Muscle of leg (tissue), 11 donors: ENCODE results near the gene GLI2. TPM values are rescaled to one million over a fixed set of nuclear protein-coding genes. Genes with fewer than 3 reads are reported as not detected.
A peak's percentile ranks its signal among the peaks of the same experiment; 100 is the strongest.

ENCODE experiments used
- DNase-seq: peaks from one replicate; pipeline ENCODE4 v3.0.0; 2013
- H3K27ac ChIP-seq: one replicate; pipeline ENCODE4 v1.5.1; 2013; ENCODE audit warnings: mild to moderate bottlenecking, low read length, control low read depth
- H3K27me3 ChIP-seq: one replicate; pipeline ENCODE4 v1.6.1; 2013; ENCODE audit warnings: low read length; ENCODE audit not compliant: control insufficient read depth, insufficient read depth
- H3K36me3 ChIP-seq: one replicate; pipeline ENCODE4 v1.6.1; 2013; ENCODE audit warnings: low read length; ENCODE audit not compliant: control insufficient read depth, insufficient read depth
- H3K4me1 ChIP-seq: one replicate; pipeline ENCODE4 v1.6.1; 2013; ENCODE audit warnings: low read length; ENCODE audit not compliant: control insufficient read depth, insufficient read depth
- H3K4me3 ChIP-seq: one replicate; pipeline ENCODE4 v1.5.1; 2013; ENCODE audit warnings: low read length, control low read depth
- H3K9me3 ChIP-seq: replicated peaks from 2 replicates; pipeline ENCODE4 v1.6.1; 2013; ENCODE audit warnings: low read depth, low read length; ENCODE audit not compliant: control insufficient read depth
- WGBS: methylation state at CpG from one replicate; pipeline ENCODE4 v1.1.5; 2013; ENCODE audit warnings: missing lambda C conversion rate; ENCODE audit not compliant: insufficient coverage; 5-methylcytosine and 5-hydroxymethylcytosine counted together
- polyA plus RNA-seq, 8 donors: library from polyadenylated mRNA; unstranded; fragments of 120-200 nt; gene quantifications; one replicate each; pipeline versions ENCODE4 v1.2.1 to v1.2.3, GENCODE V29; 2013; ENCODE audit warnings: inconsistent platforms in 1 of 8, low replicate concordance in 1 of 8; ENCODE audit not compliant: insufficient read length in 8 of 8, insufficient read depth in 1 of 8
- total RNA-seq: library from RNA; stranded (reverse); fragments of 120-200 nt; gene quantifications from one replicate; pipeline ENCODE4 v1.2.4, GENCODE V29; 2013

GLI2 gene
- total and polyA plus RNA-seq, 9 donors: 6.1 to 18.6 (median 11.8) TPM

DNA sequence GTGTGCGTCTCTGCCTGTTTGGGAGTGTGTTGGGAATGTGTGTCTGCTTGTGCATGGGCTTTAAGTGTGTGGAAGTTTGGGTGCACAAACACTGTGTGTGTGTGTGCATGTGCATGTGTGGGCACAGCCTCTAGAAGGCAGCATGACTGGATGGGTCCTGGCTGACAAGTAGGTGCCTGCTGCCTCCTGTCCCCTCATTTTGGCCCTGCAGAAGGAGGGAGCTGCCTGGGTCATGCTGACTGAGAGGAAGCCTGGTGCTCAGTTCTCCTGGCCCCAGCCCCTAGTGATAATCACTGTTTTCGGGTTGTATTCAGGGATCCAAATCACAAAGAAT, 34.1 kb downstream of the GLI2 start:
- Histone ChIP-seq H3K36me3 (no peaks in the 10 kb centered on the region), H3K4me1 (peaks cover 67% of the 10 kb centered on the region), H3K4me3 (no peak overlapping the region), H3K27ac (no peak overlapping the region), H3K9me3 (no peaks in the 10 kb centered on the region), H3K27me3 (peaks cover 4% of the 10 kb centered on the region)
- WGBS: 96% methylated on average over 2 of the region's 2 CpGs
- DNase-seq: no peak

DNA sequence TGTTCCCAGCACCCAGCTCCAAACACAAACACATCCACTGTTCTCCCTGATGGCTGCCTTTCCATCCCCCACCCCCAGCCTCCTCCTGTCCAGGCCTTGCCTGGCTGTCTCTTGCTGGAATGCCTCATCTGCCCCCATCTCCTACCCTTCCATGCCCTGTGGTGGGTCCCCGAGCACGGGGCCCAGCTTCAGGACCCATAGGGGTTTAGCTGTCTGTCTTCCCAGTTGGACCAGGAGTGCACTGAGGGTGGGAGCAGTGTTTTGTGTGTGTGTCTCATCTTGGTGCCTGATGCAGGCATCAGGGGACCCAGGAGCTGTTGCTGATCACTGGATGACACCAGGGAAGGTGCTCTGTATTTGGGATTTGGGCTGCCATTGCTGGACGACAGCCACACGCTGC, 34.5 kb downstream of the GLI2 start:
- Histone ChIP-seq H3K4me3 (no peak overlapping the region), H3K4me1 (peaks cover 63% of the 10 kb centered on the region), H3K9me3 (no peaks in the 10 kb centered on the region), H3K27me3 (peaks cover 4% of the 10 kb centered on the region), H3K27ac (no peak overlapping the region), H3K36me3 (no peaks in the 10 kb centered on the region)
- no peak for DNase-seq
- 90% methylated on average over 2 of the region's 4 CpGs for WGBS

DNA sequence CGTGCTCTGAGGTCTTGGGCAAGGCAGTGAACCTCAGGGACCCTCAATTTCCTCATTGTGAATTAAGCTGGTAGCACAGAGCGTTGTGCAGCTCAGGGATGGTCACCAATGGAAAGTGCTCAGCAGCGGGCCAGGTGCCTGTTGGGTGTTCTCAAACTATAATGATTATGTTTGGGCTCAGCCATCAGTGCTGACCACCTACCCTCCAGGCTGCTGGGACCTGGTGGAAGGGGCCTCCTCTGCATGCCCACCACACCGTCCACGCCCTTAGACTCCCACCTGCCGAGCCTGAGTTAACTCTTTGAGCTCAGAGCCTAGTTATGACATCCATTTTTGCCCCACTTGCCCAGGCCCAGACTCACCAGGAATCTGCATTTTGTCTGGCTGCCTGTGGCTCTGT, 35.0 kb downstream of the GLI2 start:
- WGBS: 71% methylated on average over 5 of the region's 6 CpGs
- DNase-seq: no peak
- H3K27ac ChIP-seq: no peak overlapping the region

DNA sequence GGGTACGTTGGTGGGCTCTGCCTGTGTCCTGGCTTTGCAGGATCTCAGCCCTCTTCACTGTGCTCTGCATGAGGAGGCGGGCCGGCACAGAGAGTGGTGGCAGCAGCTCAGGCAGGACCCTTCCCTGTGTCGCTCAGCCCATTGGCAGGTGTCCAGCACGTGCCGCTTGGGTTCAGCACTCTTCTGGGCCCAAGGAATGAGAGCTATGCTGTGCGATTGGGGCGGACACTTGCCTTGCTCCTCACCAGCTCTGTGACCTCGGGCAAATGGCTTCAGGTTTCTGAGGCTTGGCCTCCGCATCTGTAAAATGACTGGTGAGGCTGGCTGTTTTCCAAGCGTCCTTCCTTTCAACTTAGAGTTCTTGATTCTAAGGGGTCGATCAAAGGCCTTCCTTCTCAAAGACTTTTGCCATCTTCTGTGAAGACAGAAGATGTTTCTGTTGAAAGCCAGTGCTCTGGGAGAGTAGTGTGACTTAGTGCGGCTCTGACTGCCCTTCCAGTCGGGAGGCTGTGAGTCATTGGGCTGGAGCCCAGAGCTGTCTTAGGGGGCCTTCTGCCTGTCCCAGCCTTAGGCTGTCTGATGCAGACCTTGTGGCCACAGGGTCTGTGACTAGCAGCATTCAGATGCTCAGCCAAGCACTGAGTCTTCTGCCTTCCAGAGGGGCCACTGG, 35.6 kb downstream of the GLI2 start:
- no peak overlapping the region for H3K4me3 ChIP-seq
- H3K27ac ChIP-seq: peak overlapping the region; percentile 44
- H3K4me1 ChIP-seq: peaks cover 59% of the 10 kb centered on the region
- no peaks in the 10 kb centered on the region for H3K9me3 ChIP-seq
- 26% methylated on average over 10 of the region's 14 CpGs for WGBS
- DNase-seq: peak; percentile 84
- H3K27me3 ChIP-seq: peaks cover 6% of the 10 kb centered on the region
- H3K36me3 ChIP-seq: no peaks in the 10 kb centered on the region

More for the DNA sequence above, 35.0 kb downstream of the GLI2 start:
- no peaks in the 10 kb centered on the region for H3K36me3 ChIP-seq
- H3K27me3 ChIP-seq: peaks cover 4% of the 10 kb centered on the region
- H3K9me3 ChIP-seq: no peaks in the 10 kb centered on the region
- H3K4me1 ChIP-seq: peaks cover 59% of the 10 kb centered on the region
- H3K4me3 ChIP-seq: no peak overlapping the region

DNA sequence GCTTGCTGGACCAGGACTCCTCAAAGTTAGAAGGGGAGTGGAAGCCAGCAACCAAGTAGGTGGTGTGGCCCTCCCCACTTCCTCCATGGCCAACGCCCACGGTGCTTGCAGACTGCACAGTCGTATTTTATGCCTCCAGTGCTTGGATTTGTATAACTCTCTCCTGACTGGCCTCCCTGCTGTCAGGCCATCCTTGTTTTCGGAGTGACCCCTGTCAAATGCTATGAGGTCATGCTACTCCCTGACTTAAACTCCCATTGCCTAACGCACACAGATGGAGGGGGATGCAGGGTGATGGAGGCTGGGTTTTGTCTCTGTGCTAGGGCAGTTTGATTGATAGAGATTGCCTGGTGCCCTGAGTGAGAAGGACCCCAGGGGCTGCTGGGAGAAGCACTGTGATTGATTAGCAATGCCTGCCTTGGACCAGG, 36.1 kb downstream of the GLI2 start:
- Histone ChIP-seq H3K27ac (peak overlapping the region; percentile 16), H3K27me3 (peaks cover 6% of the 10 kb centered on the region), H3K36me3 (no peaks in the 10 kb centered on the region), H3K4me1 (peaks cover 59% of the 10 kb centered on the region), H3K9me3 (no peaks in the 10 kb centered on the region), H3K4me3 (no peak overlapping the region)
- 0% methylated on average over 3 of the region's 5 CpGs for WGBS
- no peak for DNase-seq

DNA sequence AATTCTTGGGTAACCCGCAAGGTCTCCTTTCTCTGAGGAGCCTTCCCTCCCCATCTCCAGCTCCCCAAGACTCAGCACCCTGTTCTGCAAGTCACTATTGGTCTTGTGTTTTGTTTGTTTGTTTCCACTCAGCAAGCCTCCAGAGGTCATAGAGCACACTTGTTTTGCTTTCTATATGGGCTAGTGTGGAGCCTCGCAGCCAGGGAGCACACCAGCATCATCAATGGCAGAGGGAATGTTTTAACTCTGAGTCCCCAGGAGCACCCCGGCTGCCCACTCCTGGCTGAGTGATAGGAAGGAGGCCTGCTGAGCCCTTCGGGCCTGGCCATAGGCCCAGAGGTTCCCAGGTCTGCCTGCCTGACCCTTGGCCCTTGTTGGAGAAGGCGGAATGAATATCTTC, 36.6 kb downstream of the GLI2 start:
- no peak overlapping the region for H3K4me3 ChIP-seq
- peaks cover 6% of the 10 kb centered on the region for H3K27me3 ChIP-seq
- no peak for DNase-seq
- H3K36me3 ChIP-seq: no peaks in the 10 kb centered on the region
- no CpG with 5 or more reads among the region's 5 CpGs for WGBS
- H3K27ac ChIP-seq: no peak overlapping the region
- peaks cover 58% of the 10 kb centered on the region for H3K4me1 ChIP-seq
- H3K9me3 ChIP-seq: no peaks in the 10 kb centered on the region

DNA sequence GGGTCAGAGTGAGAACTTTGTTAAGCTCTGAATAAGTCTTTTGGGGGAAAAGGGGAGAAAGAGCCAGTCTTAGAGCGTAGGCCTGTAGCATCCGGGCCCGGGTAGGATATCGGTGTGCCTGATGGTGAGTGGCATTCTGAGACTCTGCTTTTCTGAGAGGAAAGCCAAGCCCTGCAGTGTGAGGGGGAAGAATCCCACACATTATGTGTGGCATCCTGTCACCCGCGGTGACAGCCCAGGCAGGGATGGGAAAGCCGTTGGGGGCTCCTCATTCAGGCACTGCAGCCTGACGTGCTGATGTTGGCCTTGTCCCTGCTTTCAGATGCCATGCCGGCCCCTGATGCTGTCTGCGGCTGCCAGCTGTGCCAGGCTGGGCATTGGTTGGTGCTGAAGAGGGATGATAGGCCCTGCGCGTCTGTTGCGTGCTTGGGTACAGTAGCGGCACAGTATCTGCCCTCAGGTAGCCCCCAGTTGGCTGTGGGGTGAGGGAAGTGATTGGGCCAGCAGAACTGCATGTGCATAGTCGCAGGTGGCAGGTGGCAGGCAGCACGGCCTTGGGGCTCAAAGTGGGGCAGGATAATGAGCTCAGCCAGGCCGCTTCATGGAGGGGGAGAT, 37.6 kb downstream of the GLI2 start:
- Histone ChIP-seq H3K9me3 (no peaks in the 10 kb centered on the region), H3K27ac (no peak overlapping the region), H3K27me3 (peaks cover 3% of the 10 kb centered on the region), H3K4me1 (peaks cover 56% of the 10 kb centered on the region), H3K4me3 (no peak overlapping the region), H3K36me3 (no peaks in the 10 kb centered on the region)
- DNase-seq: no peak
- WGBS: 88% methylated on average over 14 of the region's 17 CpGs

DNA sequence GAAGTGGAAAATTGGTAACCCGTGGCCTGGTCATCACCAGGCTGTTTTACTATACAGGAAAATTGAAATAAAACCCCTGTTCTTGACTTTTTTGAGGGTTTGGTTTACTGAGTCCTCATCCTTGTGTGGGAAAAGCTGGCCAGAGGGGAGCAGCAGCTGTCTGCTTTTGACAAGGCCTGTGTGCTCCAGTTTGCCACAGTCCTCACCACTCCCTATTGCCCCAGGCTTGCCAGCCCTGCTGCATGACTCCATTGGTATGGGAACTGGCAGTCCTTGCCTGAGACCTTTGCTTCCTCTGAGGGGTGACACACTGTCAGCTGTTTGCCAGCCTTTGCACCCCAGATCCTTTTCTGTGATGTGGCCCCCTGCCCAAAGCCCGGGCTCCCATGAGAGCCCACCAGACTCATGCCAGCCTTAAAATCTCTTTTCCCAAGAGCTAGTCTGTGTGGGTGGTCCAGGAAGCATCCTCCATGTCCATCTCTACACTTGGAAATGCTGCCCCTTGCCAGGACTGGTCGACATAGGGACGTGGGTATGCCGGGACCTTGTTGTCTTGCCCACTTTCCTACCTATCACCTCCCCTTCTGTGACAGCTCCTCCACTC, 39.0 kb downstream of the GLI2 start:
- Histone ChIP-seq H3K4me3 (no peak overlapping the region), H3K36me3 (no peaks in the 10 kb centered on the region), H3K4me1 (peaks cover 61% of the 10 kb centered on the region), H3K27ac (no peak overlapping the region), H3K9me3 (no peaks in the 10 kb centered on the region), H3K27me3 (peaks cover 7% of the 10 kb centered on the region)
- no peak for DNase-seq
- 65% methylated on average over 4 of the region's 5 CpGs for WGBS

DNA sequence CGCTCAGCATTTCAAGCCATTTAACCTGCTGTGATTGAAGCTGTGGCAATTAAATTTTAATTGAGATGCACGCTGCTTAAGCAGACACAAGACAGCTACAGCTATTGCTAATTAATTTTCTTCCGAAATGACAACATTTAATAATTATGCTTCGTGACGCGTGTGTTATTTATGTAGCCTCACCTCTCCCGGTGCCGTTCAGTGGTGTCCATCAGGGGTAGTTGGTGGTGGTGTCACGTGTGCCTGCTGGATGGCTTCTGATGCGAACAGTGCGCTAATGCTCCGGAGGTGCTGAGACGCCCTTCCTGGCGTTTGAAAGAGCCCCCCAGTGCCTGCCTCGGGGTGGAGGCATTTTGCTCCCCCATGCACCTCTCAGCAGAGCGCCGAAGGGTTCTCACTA, 39.5 kb downstream of the GLI2 start:
- Histone ChIP-seq H3K9me3 (no peaks in the 10 kb centered on the region), H3K27ac (no peak overlapping the region), H3K36me3 (no peaks in the 10 kb centered on the region), H3K27me3 (peaks cover 7% of the 10 kb centered on the region), H3K4me1 (peaks cover 64% of the 10 kb centered on the region), H3K4me3 (no peak overlapping the region)
- no peak for DNase-seq
- WGBS: 97% methylated on average over 11 of the region's 17 CpGs

DNA sequence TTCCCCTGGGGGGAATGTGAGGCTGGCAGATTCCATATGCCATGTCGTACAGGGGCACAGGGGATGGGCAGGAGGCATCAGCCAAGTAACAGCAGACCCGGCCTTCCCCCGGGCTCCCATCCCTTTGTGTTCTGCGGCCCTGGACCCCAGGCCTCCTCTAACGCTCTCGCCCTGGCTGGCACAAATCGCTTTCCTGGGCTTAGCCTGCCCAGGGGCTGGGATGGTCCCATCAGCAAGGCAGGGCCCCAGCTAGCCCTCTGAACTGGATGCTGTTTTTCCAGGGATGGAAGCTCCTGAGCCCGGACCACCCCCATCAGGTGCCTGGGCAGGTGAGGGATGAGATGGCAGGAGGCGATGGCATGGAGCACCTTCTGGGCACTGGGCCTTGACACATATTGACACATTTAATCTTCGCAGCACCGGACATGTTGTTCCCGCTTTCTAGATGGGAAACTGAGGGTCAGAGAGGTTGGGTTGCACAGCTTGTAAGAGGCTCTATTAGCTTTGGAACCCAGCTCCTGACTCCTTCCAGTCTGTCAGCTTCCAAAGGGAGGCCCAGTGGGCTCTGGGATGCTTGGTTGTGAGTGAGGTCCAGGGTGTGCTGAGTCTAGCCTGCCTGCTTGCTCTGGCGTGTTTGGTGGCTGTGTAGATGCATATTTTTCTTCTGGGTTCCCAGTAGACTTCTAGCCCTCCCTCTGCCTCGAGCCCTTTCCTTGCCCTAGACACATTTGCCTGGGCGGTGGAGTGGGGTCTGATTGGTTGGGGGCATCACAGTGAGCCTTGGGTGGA, 40.3 kb downstream of the GLI2 start:
- Histone ChIP-seq H3K27me3 (peaks cover 10% of the 10 kb centered on the region), H3K9me3 (no peaks in the 10 kb centered on the region), H3K4me3 (no peak overlapping the region), H3K27ac (no peak overlapping the region), H3K4me1 (peaks cover 64% of the 10 kb centered on the region), H3K36me3 (no peaks in the 10 kb centered on the region)
- no peak for DNase-seq
- WGBS: 93% methylated on average over 9 of the region's 15 CpGs
